ENCODE data around the gene GID8.

- no peak for TF ChIP-seq CTCF (IDR thresholded peaks at IDR 0.05)
- TF ChIP-seq POLR2AphosphoS5 (IDR thresholded peaks at IDR 0.05) = no peak
Measured at GRCh38 chr20:62951143-62951895, 13.4 kb downstream of the GID8 start.
